GM15510 (cell line): ENCODE measurements around the gene CCNQ.

Experiments used
- POLR2A ChIP-seq: IDR thresholded peaks from 3 replicates; pipeline ENCODE4 v1.6.1; 2011; ENCODE audit warnings: borderline replicate concordance; ENCODE audit not compliant: insufficient read length; ENCODE audit errors: extremely low read depth

Gene CCNQ

DNA sequence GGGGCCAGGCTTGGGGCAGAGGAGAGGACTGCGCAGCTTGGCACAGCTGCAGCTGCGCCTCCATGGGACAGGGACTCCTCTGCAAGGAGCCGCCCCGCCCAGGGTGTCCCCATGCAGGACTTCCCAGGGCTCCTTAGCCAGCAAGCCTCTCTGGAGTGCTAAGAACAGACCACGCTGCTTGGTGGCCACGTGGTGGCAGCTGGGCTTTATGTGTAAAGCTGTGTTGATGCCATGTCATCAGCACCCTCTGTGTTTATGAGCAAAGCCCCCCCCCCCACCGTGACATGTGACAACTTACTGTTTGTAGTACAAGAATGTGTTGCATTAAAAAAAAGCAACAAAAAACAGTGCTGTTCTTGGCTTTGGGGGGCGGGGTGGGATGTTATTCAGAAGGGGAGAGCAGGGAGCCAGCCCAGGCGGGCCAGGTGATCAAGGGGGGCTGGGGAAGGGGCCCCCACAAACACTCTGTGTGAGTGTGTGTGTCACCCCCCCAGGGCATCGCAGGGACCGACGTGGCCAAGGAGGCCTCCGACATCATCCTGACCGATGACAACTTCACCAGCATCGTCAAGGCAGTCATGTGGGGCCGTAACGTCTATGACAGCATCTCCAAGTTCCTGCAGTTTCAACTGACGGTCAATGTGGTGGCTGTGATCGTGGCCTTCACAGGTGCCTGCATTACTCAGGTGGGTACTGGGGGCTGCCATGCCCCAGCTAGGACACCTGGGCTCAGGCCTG is 41.2 kb downstream of the CCNQ start:
- TF ChIP-seq POLR2A, result no peak

GRCh38 chrX:153556767-153557166 is 42.2 kb downstream of the CCNQ start:
- no peak for TF ChIP-seq POLR2A

- TF ChIP-seq POLR2A, result no peak
Measured at GRCh38 chrX:153554519-153555167, 44.3 kb downstream of the CCNQ start.

DNA sequence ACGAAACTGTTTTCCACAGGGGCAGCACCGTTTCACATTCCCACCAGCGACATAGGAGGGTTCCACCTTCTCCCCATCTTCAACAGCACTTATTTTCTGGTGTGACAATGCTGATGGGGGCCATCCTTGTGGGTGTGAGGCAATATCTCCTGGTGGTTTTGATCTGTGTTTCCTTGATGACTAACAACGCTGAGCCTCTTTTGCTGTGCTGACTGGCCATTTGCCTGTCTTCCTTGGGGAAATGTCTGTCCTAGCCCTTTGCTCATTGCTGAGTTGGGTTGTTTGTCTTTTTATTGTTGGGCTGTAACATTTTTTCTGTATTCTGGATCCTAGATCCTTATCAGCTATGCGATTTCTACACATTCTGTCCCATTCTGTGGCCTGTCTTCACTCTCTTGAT is 47.8 kb downstream of the CCNQ start:
- no peak for TF ChIP-seq POLR2A

DNA sequence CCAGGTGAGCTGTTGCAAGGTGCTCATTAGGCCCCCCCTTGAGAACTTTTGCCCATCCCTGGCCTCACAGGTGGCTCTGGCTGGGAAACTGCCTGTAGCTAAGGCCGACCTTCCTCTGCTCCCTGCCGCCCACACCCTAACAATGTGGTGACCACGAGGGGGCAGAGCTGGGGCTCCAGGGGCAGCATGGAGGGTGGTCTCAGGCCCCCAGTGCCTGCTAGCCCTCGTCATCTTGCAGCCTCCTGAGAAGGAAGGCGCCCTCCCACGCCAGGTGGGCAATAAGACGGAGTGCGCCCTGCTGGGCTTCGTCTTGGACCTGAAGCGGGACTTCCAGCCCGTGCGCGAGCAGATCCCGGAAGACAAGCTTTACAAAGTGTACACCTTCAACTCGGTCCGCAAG is 49.1 kb downstream of the CCNQ start:
- no peak for TF ChIP-seq POLR2A

DNA sequence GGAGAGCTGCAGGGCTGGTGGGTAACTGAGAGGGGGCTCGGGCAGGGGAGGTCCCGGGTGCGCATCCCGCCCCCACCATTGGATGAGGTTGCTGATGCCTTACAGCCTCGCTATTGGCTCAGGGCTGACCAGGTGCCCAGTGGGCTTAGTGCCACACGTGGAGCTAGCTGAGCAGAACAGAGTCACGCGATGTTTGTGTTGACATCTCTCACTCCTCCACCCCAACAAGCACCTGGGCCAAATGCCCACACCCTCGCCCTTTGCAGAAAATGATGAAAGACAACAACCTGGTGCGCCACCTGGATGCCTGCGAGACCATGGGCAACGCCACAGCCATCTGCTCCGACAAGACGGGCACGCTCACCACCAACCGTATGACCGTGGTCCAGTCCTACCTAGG is 49.7 kb downstream of the CCNQ start:
- TF ChIP-seq POLR2A, result no peak

DNA sequence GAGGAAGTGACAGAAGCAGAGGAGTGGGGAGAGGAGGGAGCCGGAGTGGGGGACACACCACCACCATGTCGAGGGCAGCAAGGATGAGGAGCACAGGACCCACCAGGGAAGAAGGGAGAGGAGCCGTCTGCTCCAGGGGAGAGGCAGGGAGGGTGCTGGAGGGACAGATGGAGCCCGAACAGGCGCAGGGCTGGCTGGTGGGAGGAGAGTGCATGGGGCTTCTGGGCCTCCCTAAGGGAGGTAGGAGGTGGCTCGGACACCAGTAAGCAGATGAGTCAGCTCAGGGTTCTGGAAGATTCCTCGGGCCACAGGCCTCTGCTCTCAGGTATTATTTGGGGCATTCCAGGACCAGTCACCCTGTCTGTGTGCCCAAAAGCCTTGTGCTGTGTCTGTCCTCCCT is 51.7 kb downstream of the CCNQ start:
- no peak for TF ChIP-seq POLR2A

DNA sequence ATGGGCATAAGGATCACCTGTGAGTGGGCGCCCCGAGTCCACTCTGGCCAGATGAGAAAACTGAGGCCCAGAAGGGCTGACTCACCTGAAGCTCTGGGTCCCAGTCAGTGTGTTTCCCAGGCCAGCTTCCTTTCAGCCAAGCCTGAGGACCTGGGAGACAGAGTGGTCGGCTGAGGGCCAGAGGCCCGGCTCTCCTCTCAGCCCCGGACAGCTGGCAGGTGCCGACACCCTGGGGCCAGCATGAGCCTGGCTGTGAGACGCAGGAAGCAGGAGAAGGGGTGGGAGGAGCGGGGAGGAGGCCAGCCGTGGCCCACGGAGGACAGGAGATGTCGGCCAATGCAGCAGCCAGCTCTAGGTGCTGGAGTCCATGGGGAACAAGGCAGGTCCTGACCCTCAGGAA is 52.6 kb downstream of the CCNQ start:
- TF ChIP-seq POLR2A, result no peak

DNA sequence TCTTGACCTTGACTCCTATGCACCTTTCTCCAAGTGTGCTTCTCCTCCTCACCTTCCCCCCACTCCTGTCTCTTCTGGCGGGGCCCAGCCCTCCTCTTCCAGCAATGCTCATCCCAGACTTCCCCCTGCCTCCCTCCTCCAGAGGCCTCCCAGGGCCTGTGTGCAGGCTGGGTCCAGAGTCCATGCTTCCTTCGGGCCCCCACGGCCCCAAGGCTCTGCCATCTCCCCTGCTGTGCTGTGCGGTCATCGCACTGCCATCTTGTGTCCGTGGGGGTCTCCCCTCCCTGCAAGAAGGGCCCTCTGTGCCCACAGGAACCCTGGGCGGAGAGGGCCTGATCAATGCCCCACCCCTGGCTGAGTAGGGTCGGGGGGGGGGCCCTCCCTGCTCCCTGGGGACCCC is 54.2 kb downstream of the CCNQ start:
- TF ChIP-seq POLR2A, result no peak

GRCh38 chrX:153539979-153540358 is 59.0 kb downstream of the CCNQ start:
- no peak for TF ChIP-seq POLR2A

GRCh38 chrX:153539171-153539978 is 59.6 kb downstream of the CCNQ start:
- TF ChIP-seq POLR2A, result no peak

- no peak for TF ChIP-seq POLR2A
Measured at GRCh38 chrX:153538424-153538823, 60.5 kb downstream of the CCNQ start.
